OCI-LY1 (cell line): Measurements from ENCODE around the gene DENND1A.

ENCODE experiments used
- H2AFZ ChIP-seq: fragments of 200-600 bp; sonication (generic), shearing (Covaris generic); 2 replicates; pipeline ENCODE4 v1.6.0; 2014; ENCODE audit warnings: antibody characterized with exemption, mild to moderate bottlenecking, low read length
- H3F3A ChIP-seq: fragments of 200-600 bp; sonication (generic), shearing (Covaris generic); 2 replicates; pipeline ENCODE4 v1.6.0; 2014; ENCODE audit warnings: mild to moderate bottlenecking, antibody characterized with exemption, low read length, moderate library complexity; ENCODE audit not compliant: insufficient read depth
- H3K27ac ChIP-seq: fragments of 200-600 bp; sonication (generic); 2 replicates; pipeline ENCODE4 v1.5.1; 2014; ENCODE audit warnings: low read length, mixed run types, mild to moderate bottlenecking, low read depth; ENCODE audit not compliant: poor library complexity, severe bottlenecking
- H3K27me3 ChIP-seq: fragments of 200-600 bp; sonication (generic); 2 replicates; pipeline ENCODE4 v1.6.0; 2014; ENCODE audit warnings: antibody characterized with exemption, mild to moderate bottlenecking, low read length, moderate library complexity; ENCODE audit not compliant: insufficient read depth
- H3K36me3 ChIP-seq: fragments of 200-600 bp; sonication (generic); 2 replicates; pipeline ENCODE4 v1.6.1; 2014; ENCODE audit warnings: mild to moderate bottlenecking, antibody characterized with exemption, low read length, moderate library complexity, mixed read lengths; ENCODE audit not compliant: insufficient read depth
- H3K4me1 ChIP-seq: fragments of 200-600 bp; sonication (generic); 2 replicates; pipeline ENCODE4 v1.5.1; 2014; ENCODE audit warnings: mild to moderate bottlenecking, low read length, moderate library complexity; ENCODE audit not compliant: insufficient read depth, severe bottlenecking
- H3K4me2 ChIP-seq: fragments of 200-600 bp; sonication (generic), shearing (Covaris generic); 2 replicates; pipeline ENCODE4 v1.6.1; 2014; ENCODE audit warnings: low read length
- H3K4me3 ChIP-seq: fragments of 200-600 bp; sonication (generic); 2 replicates; pipeline ENCODE4 v1.5.1; 2014; ENCODE audit warnings: low read length, low read depth, mild to moderate bottlenecking, mixed read lengths; ENCODE audit not compliant: poor library complexity, severe bottlenecking
- H3K79me2 ChIP-seq: fragments of 200-600 bp; shearing (Covaris generic); 2 replicates; pipeline ENCODE4 v1.6.1; 2016; ENCODE audit warnings: mixed run types, low read length, mixed read lengths; ENCODE audit not compliant: insufficient read depth
- H3K9ac ChIP-seq: fragments of 200-600 bp; sonication (generic), shearing (Covaris generic); 2 replicates; pipeline ENCODE4 v1.6.1; 2014; ENCODE audit warnings: mild to moderate bottlenecking, low read length, mixed read lengths
- H3K9me2 ChIP-seq: fragments of 200-600 bp; sonication (generic), shearing (Covaris generic); 2 replicates; pipeline ENCODE4 v1.6.1; 2014; ENCODE audit warnings: low read depth, mild to moderate bottlenecking, low read length, mixed read lengths
- H3K9me3 ChIP-seq: fragments of 200-600 bp; shearing (Covaris generic); 2 replicates; pipeline ENCODE4 v1.6.1; 2014; ENCODE audit warnings: low read length, mixed read lengths
- H4K20me1 ChIP-seq: fragments of 200-600 bp; sonication (generic), shearing (Covaris generic); 2 replicates; pipeline ENCODE4 v1.6.0; 2016; ENCODE audit warnings: mild to moderate bottlenecking, low read length; ENCODE audit not compliant: insufficient read depth
- EZH2 ChIP-seq: fragments of 200-600 bp; sonication (generic), shearing (Covaris generic); IDR thresholded peaks from 2 replicates; pipeline ENCODE4 v1.8.0; 2017; ENCODE audit warnings: borderline replicate concordance, mixed run types, mild to moderate bottlenecking, antibody characterized with exemption, low read length, moderate library complexity, mixed read lengths
- TF ChIP-seq, protein P1 (sequence below): fragments of 200-600 bp; sonication (generic), shearing (Covaris generic); IDR thresholded peaks from 2 replicates; pipeline ENCODE4 v1.5.1; 2017; ENCODE audit warnings: mild to moderate bottlenecking, antibody characterized with exemption, low read length, moderate library complexity, mixed read lengths

DENND1A gene

DNA sequence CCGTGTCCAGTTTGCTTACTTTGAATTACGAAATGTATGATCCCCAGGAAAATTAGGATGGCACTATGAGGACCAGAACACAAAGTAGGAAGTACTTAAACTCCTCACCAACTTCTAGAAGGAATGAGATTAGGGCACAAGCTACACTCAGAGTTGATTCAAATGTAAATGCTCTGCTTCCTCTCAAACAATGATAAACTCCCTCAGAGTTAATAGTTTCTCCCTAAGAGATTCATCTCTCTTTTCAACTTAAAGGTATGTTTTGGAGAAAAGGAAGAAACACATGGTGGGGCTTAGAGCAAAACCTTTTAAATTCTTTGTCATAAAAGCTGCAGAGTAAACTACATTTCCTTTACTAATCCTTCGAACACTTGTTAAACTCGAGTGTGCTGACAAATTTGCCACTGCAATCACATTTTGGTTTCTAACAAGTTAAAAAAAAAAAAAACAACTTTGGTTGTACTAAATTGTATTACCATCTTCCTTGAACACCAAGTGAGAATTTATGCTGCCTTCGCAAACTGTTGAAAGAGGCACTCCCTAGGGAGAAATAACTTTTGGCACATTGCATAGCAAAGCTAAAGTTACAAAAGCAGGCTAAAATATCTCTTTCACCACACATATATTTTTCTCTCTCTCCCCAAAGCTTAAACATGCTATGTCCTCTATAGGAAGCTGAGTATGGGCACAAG lies 66.6 kb downstream of the DENND1A start:
- H3K4me3 ChIP-seq: no peak overlapping the region
- H3K9me3 ChIP-seq: no peaks in the 10 kb centered on the region
- no peak overlapping the region for H2AFZ ChIP-seq
- no peaks in the 10 kb centered on the region for H3K9me2 ChIP-seq
- H3K4me1 ChIP-seq: peaks cover 22% of the 10 kb centered on the region
- no peak overlapping the region for H3K27ac ChIP-seq
- no peaks in the 10 kb centered on the region; the same call in 1 of the 2 replicates for H3F3A ChIP-seq
- no peak overlapping the region for H3K4me2 ChIP-seq
- no peaks in the 10 kb centered on the region for H3K27me3 ChIP-seq
- H3K36me3 ChIP-seq: no peaks in the 10 kb centered on the region
- H3K9ac ChIP-seq: no peak overlapping the region
- H4K20me1 ChIP-seq: no peaks in the 10 kb centered on the region
- no peaks in the 10 kb centered on the region for H3K79me2 ChIP-seq
- TF ChIP-seq EZH2: no peak
- TF ChIP-seq, protein P1, sequence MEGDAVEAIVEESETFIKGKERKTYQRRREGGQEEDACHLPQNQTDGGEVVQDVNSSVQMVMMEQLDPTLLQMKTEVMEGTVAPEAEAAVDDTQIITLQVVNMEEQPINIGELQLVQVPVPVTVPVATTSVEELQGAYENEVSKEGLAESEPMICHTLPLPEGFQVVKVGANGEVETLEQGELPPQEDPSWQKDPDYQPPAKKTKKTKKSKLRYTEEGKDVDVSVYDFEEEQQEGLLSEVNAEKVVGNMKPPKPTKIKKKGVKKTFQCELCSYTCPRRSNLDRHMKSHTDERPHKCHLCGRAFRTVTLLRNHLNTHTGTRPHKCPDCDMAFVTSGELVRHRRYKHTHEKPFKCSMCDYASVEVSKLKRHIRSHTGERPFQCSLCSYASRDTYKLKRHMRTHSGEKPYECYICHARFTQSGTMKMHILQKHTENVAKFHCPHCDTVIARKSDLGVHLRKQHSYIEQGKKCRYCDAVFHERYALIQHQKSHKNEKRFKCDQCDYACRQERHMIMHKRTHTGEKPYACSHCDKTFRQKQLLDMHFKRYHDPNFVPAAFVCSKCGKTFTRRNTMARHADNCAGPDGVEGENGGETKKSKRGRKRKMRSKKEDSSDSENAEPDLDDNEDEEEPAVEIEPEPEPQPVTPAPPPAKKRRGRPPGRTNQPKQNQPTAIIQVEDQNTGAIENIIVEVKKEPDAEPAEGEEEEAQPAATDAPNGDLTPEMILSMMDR: no peak

DNA sequence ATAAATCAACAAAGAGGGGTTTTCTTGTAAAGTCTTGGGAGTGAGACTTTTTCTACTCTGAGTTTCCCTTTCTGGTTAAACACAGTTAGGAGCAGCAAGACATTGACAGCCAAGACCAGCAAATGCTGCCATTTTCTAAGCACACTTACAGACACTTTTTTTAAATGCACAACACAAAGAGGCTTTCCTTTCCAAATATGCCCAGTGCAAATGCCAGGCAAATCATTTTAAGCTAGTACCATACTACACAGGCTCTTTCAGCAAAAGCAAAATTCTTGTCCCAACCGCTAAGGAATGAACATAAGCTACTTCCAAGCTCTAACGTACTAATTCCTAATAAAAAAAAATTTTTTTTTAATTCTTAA lies 68.2 kb downstream of the DENND1A start:
- Histone ChIP-seq H3K4me1 (peaks cover 14% of the 10 kb centered on the region), H3K79me2 (no peaks in the 10 kb centered on the region), H3K4me2 (no peak overlapping the region), H3F3A (no peaks in the 10 kb centered on the region), H3K9ac (no peak overlapping the region), H2AFZ (no peak overlapping the region), H3K4me3 (no peak overlapping the region), H3K9me3 (no peaks in the 10 kb centered on the region), H3K27me3 (no peaks in the 10 kb centered on the region), H3K9me2 (no peaks in the 10 kb centered on the region), H3K36me3 (no peaks in the 10 kb centered on the region), H4K20me1 (no peaks in the 10 kb centered on the region), H3K27ac (no peak overlapping the region)
- no peak for TF ChIP-seq EZH2
- TF ChIP-seq, protein P1: no peak

DNA sequence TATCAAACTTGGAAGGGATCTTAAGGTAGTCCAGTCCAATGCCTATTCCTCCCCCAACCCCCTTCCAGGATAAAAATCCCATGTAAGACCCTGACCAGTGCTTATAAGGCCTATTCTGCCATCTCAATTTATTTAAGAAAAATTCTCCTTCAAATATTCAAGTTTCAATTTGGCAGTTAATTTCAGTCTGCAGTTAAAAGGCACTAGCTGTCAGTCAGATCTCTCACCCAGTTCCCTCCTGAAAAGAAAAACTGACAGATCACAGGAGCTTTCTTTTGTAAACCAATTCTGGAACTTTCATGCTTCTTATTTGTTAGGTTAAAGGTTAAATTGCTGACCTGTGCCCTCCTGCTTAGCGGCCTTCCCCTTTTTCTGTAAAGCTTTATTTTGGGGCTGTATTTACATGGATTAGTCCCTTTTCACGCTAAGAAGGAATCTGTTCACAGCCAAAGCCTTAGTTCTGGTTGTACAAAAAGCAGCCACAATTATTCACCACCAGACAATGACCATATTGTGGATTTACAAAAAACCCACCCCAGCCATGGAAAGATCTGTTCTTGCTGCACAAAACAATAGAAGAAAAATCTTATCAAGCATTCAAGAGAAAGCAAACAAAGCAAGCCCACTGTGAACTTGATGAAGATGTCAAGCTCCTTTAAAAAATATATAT lies 68.7 kb downstream of the DENND1A start:
- Histone ChIP-seq H3K4me3 (no peak overlapping the region), H3K4me2 (no peak overlapping the region)

More for the DNA sequence above, 68.7 kb downstream of the DENND1A start:
- Histone ChIP-seq H3K79me2 (no peaks in the 10 kb centered on the region), H3K9ac (no peak overlapping the region), H4K20me1 (no peaks in the 10 kb centered on the region), H3K36me3 (no peaks in the 10 kb centered on the region), H3K27me3 (no peaks in the 10 kb centered on the region), H3F3A (no peaks in the 10 kb centered on the region), H3K4me1 (peaks cover 9% of the 10 kb centered on the region), H2AFZ (no peak overlapping the region), H3K27ac (no peak overlapping the region), H3K9me3 (no peaks in the 10 kb centered on the region), H3K9me2 (no peaks in the 10 kb centered on the region)
- TF ChIP-seq, protein P1: no peak
- no peak for TF ChIP-seq EZH2
